Caco-2 (cell line): ENCODE data around the gene PLS1. TPM values are rescaled to one million over a fixed set of nuclear protein-coding genes. Genes with fewer than 3 reads are reported as not detected.

Source experiments
- BruUV-seq: library from RNA; stranded (reverse); fragments of 400-500 nt; replicated peaks from 2 replicates; lab custom pipeline; 2021; lab: Mats Ljungman, UMichigan
- CTCF ChIA-PET: fragments of 300-600 bp; sonication (Branson Sonifier 250); formaldehyde crosslinking; loops from one replicate; lab custom pipeline; 2022; ENCODE audit warnings: antibody characterized with exemption; lab: Charles Lee
- POLR2A ChIA-PET: fragments of 300-600 bp; sonication (Branson Sonifier 250); formaldehyde crosslinking; loops from one replicate; lab custom pipeline; 2022; ENCODE audit warnings: antibody characterized with exemption; lab: Charles Lee
- DNase-seq, 2 experiments: peaks; one replicate each; pipeline versions ENCODE4 v3.0.0 to v3.0.0-alpha.2; 2020 to 2022
- H3K27me3 ChIP-seq: replicated peaks from 2 replicates; pipeline ENCODE4 v1.6.0; 2011; ENCODE audit warnings: low read length; ENCODE audit not compliant: control insufficient read depth, insufficient read depth
- H3K36me3 ChIP-seq: 2 replicates; pipeline ENCODE4 v1.5.1; 2011; ENCODE audit warnings: low read length; ENCODE audit not compliant: control insufficient read depth, insufficient read depth
- H3K4me1 ChIP-seq: fragments of 250-450 bp; sonication (Bioruptor Pico); 2 replicates; pipeline ENCODE4 v1.5.1; 2020; ENCODE audit warnings: mild to moderate bottlenecking
- H3K4me3 ChIP-seq: 2 replicates; pipeline ENCODE4 v1.5.1; 2011; ENCODE audit warnings: low read depth, mild to moderate bottlenecking, control low read depth, low read length
- H3K9me3 ChIP-seq: fragments of 250-450 bp; sonication (Bioruptor Pico); 2 replicates; pipeline ENCODE4 v1.5.1; 2020; ENCODE audit warnings: mild to moderate bottlenecking, moderate library complexity
- H3K27ac Mint-ChIP-seq: one replicate; pipeline ENCODE4 v1.8.0; 2022; ENCODE audit warnings: mixed read lengths; ENCODE audit not compliant: unreplicated experiment
- H3K27me3 Mint-ChIP-seq: one replicate; pipeline ENCODE4 v1.8.0; 2022; ENCODE audit warnings: mixed read lengths; ENCODE audit not compliant: insufficient read depth, unreplicated experiment
- H3K36me3 Mint-ChIP-seq: one replicate; pipeline ENCODE4 v1.8.0; 2022; ENCODE audit warnings: mild to moderate bottlenecking, mixed read lengths; ENCODE audit not compliant: insufficient read depth, unreplicated experiment
- H3K4me1 Mint-ChIP-seq: one replicate; pipeline ENCODE4 v1.8.0; 2022; ENCODE audit warnings: low read depth, mixed read lengths; ENCODE audit not compliant: unreplicated experiment
- H3K4me3 Mint-ChIP-seq: one replicate; pipeline ENCODE4 v1.8.0; 2022; ENCODE audit warnings: mild to moderate bottlenecking, moderate library complexity, mixed read lengths; ENCODE audit not compliant: unreplicated experiment
- H3K9me3 Mint-ChIP-seq: one replicate; pipeline ENCODE4 v1.8.0; 2022; ENCODE audit warnings: mixed read lengths; ENCODE audit not compliant: unreplicated experiment
- CTCF ChIP-seq, 2 experiments: fragments of 200-600 bp in 1 of 2; IDR thresholded peaks; 1 replicate in 1 of 2; 2 replicates in 1 of 2; pipeline versions ENCODE4 v1.5.1 to v1.8.0; 2011 to 2022; ENCODE audit warnings: antibody characterized with exemption in 1 of 2, control low read depth in 1 of 2, inconsistent platforms in 1 of 2, low read depth in 1 of 2, low read length in 1 of 2, mild to moderate bottlenecking in 1 of 2, moderate library complexity in 1 of 2; ENCODE audit not compliant: insufficient read depth in 1 of 2, severe bottlenecking in 1 of 2, unreplicated experiment in 1 of 2
- intact Hi-C: fragments of 100-400 bp; cut with micrococcal nuclease; formaldehyde crosslinking; loops from one replicate; pipeline ENCODE4 v1.10.0; 2022; ENCODE audit not compliant: unreplicated experiment
- total RNA-seq: library from RNA; stranded (reverse); gene quantifications from 2 replicates; pipeline ENCODE4 v1.2.3, GENCODE V29; 2022

The PLS1 gene
- total RNA-seq, 1 experiment from 2014 or later = 19.2 TPM

GRCh38 chr3:142611206-142611605, 15.0 kb downstream of the PLS1 start:
- peaks cover 19% of the 10 kb centered on the region for H3K4me1 ChIP-seq
- H3K27me3 Mint-ChIP-seq = no peaks in the 10 kb centered on the region
- no peaks in the 10 kb centered on the region for H3K9me3 Mint-ChIP-seq
- ChIA-PET POLR2A (no interaction called here), CTCF (no interaction called here)
- peaks cover 16% of the 10 kb centered on the region for H3K4me1 Mint-ChIP-seq
- no peak overlapping the region for H3K27ac Mint-ChIP-seq
- no peak overlapping the region for H3K4me3 Mint-ChIP-seq
- no peaks in the 10 kb centered on the region for H3K9me3 ChIP-seq
- no peak for TF ChIP-seq CTCF (IDR thresholded peaks at IDR 0.05; ENCODE audit: insufficient read depth in 1 of 2, low read depth in 1 of 2, low read length in 1 of 2, severe bottlenecking in 1 of 2, unreplicated experiment in 1 of 2)
- no TSS peak for BruUV-seq
- no peaks in the 10 kb centered on the region for H3K36me3 Mint-ChIP-seq
- DNase-seq = no peak
- no peaks in the 10 kb centered on the region for H3K27me3 ChIP-seq
- no peak overlapping the region for H3K4me3 ChIP-seq
- intact Hi-C loops = no loop called here
- H3K36me3 ChIP-seq = no peaks in the 10 kb centered on the region

- POLR2A ChIA-PET = no interaction called here
Measured at GRCh38 chr3:142613491-142613890, 17.3 kb downstream of the PLS1 start.

GRCh38 chr3:142614059-142614626, 17.9 kb downstream of the PLS1 start:
- Mint-ChIP-seq H3K36me3 (no peaks in the 10 kb centered on the region), H3K4me3 (no peak overlapping the region), H3K9me3 (no peaks in the 10 kb centered on the region), H3K27me3 (no peaks in the 10 kb centered on the region), H3K27ac (no peak overlapping the region), H3K4me1 (peaks cover 10% of the 10 kb centered on the region)
- BruUV-seq = no TSS peak
- ChIA-PET CTCF (no interaction called here), POLR2A (no interaction called here)
- Histone ChIP-seq H3K36me3 (no peaks in the 10 kb centered on the region), H3K4me3 (no peak overlapping the region), H3K9me3 (no peaks in the 10 kb centered on the region), H3K27me3 (no peaks in the 10 kb centered on the region), H3K4me1 (peaks cover 19% of the 10 kb centered on the region)
- no peak for DNase-seq
- TF ChIP-seq CTCF (IDR thresholded peaks at IDR 0.05; ENCODE audit: insufficient read depth in 1 of 2, low read depth in 1 of 2, low read length in 1 of 2, severe bottlenecking in 1 of 2, unreplicated experiment in 1 of 2) = no peak
- intact Hi-C loops = no loop called here

More at GRCh38 chr3:142613491-142613890, 17.3 kb downstream of the PLS1 start:
- Histone ChIP-seq H3K4me1 (peaks cover 17% of the 10 kb centered on the region), H3K4me3 (no peak overlapping the region), H3K27me3 (no peaks in the 10 kb centered on the region), H3K9me3 (no peaks in the 10 kb centered on the region), H3K36me3 (no peaks in the 10 kb centered on the region)
- DNase-seq = no peak
- CTCF ChIA-PET = no interaction called here
- Mint-ChIP-seq H3K36me3 (no peaks in the 10 kb centered on the region), H3K4me1 (peaks cover 10% of the 10 kb centered on the region), H3K4me3 (no peak overlapping the region), H3K27ac (no peak overlapping the region), H3K9me3 (no peaks in the 10 kb centered on the region), H3K27me3 (no peaks in the 10 kb centered on the region)
- no TSS peak for BruUV-seq
- TF ChIP-seq CTCF (IDR thresholded peaks at IDR 0.05; ENCODE audit: insufficient read depth in 1 of 2, low read depth in 1 of 2, low read length in 1 of 2, severe bottlenecking in 1 of 2, unreplicated experiment in 1 of 2) = no peak
- intact Hi-C loops = no loop called here
